Measurements from ENCODE around the gene EFS. TPM values are rescaled to one million over a fixed set of nuclear protein-coding genes. Genes with fewer than 3 reads are reported as not detected.
A peak's percentile ranks its signal among the peaks of the same experiment; 100 is the strongest.
"Not testable (repeated sequence)": the region's sequence is repeated elsewhere in the genome, so short reads cannot be mapped to it uniquely, and the experiment has no call there.

EFS gene
- total and polyA plus RNA-seq, 3 donors from 2014 or later: 7.6 to 10.5 (median 10.3) TPM

- intact Hi-C loops (cut with DNase I; ENCODE audit: low total_unique reads): no loop called here
- 87% methylated on average over 4 of the region's 4 CpGs for WGBS, 2 donors
- H3K4me1 ChIP-seq: no peaks in the 10 kb centered on the region
- TF ChIP-seq CTCF (IDR thresholded peaks at IDR 0.05): no peak
- no peak for TF ChIP-seq POLR2A (IDR thresholded peaks at IDR 0.05)
- H3K9me3 ChIP-seq: no peaks in the 10 kb centered on the region
- DNase-seq: no peak
- no peaks in the 10 kb centered on the region for H3K27me3 ChIP-seq
- H3K4me3 ChIP-seq: no peak overlapping the region
- H3K27ac ChIP-seq: no peak overlapping the region
- no peaks in the 10 kb centered on the region for H3K36me3 ChIP-seq (ENCODE audit: low read depth, missing control alignments)
Measured at GRCh38 chr14:23403908-23404307, 38.9 kb upstream of the EFS start.

GRCh38 chr14:23403139-23403438, 38.1 kb upstream of the EFS start:
- Histone ChIP-seq H3K36me3 (ENCODE audit: low read depth, missing control alignments) (no peaks in the 10 kb centered on the region), H3K4me3 (no peak overlapping the region), H3K27me3 (no peaks in the 10 kb centered on the region), H3K27ac (no peak overlapping the region), H3K4me1 (no peaks in the 10 kb centered on the region), H3K9me3 (no peaks in the 10 kb centered on the region)
- no peak for DNase-seq
- intact Hi-C loops (cut with DNase I; ENCODE audit: low total_unique reads): no loop called here
- WGBS, 2 donors: 74 to 82% methylated on average over 7 of the region's 7 CpGs
- no peak for TF ChIP-seq POLR2A (IDR thresholded peaks at IDR 0.05)
- no peak for TF ChIP-seq CTCF (IDR thresholded peaks at IDR 0.05)

- Histone ChIP-seq H3K27me3 (no peaks in the 10 kb centered on the region), H3K9me3 (no peaks in the 10 kb centered on the region), H3K4me1 (no peaks in the 10 kb centered on the region), H3K36me3 (ENCODE audit: low read depth, missing control alignments) (no peaks in the 10 kb centered on the region), H3K27ac (no peak overlapping the region), H3K4me3 (no peak overlapping the region)
- no peak for TF ChIP-seq CTCF (IDR thresholded peaks at IDR 0.05)
- DNase-seq: peak; percentile 42
- intact Hi-C loops (cut with DNase I; ENCODE audit: low total_unique reads): no loop called here
- WGBS, 2 donors: 57 to 58% methylated on average over 14 to 25 of the region's 25 CpGs
Measured at GRCh38 chr14:23402296-23403138, 37.5 kb upstream of the EFS start.

- Histone ChIP-seq H3K27ac (no peak overlapping the region), H3K9me3 (no peaks in the 10 kb centered on the region), H3K4me1 (no peaks in the 10 kb centered on the region), H3K4me3 (no peak overlapping the region), H3K36me3 (ENCODE audit: low read depth, missing control alignments) (no peaks in the 10 kb centered on the region), H3K27me3 (no peaks in the 10 kb centered on the region)
- TF ChIP-seq CTCF (IDR thresholded peaks at IDR 0.05) (no peak), POLR2A (IDR thresholded peaks at IDR 0.05) (no peak)
- DNase-seq: no peak
- intact Hi-C loops (cut with DNase I; ENCODE audit: low total_unique reads): no loop called here
- WGBS, 2 donors: 90 to 100% methylated on average over 4 of the region's 4 CpGs
Measured at GRCh38 chr14:23401291-23401690, 36.3 kb upstream of the EFS start.

- H3K4me3 ChIP-seq; H3K27me3 ChIP-seq; DNase-seq; H3K27ac ChIP-seq; H3K36me3 ChIP-seq (ENCODE audit: low read depth, missing control alignments); H3K4me1 ChIP-seq; intact Hi-C loops (cut with DNase I; ENCODE audit: low total_unique reads); H3K9me3 ChIP-seq: not testable (repeated sequence)
- WGBS, 2 donors: 88 to 91% methylated on average over 14 to 16 of the region's 16 CpGs
Measured at GRCh38 chr14:23400496-23401149, 35.7 kb upstream of the EFS start.

Measured in testis (tissue), 3 donors.